HEK293 (cell line): ENCODE data around the gene AK1.

Experiments
- CTCF ChIA-PET: fragments of 350-600 bp; formaldehyde crosslinking; extraction: SDS; loops from one replicate; lab custom pipeline; 2021; ENCODE audit warnings: antibody characterized with exemption; lab: Yijun Ruan, JAX
- POLR2A ChIA-PET: fragments of 300-600 bp; formaldehyde crosslinking; extraction: SDS; loops from one replicate; lab custom pipeline; 2020; ENCODE audit warnings: antibody characterized with exemption, inconsistent platforms; lab: Yijun Ruan, JAX
- H3K27ac ChIP-seq: fragments of 200-500 bp; sonication (Bioruptor generic); 2 replicates; pipeline ENCODE4 v1.5.1; 2014; ENCODE audit warnings: low read depth, low read length, control low read depth, inconsistent platforms; ENCODE audit errors: extremely low read depth
- H3K36me3 ChIP-seq, 2 experiments: fragments of 200-500 bp in 1 of 2; sonication (Bioruptor generic) in 1 of 2; 1 replicate in 1 of 2; 2 replicates in 1 of 2; pipeline ENCODE4 v1.5.1; 2014 to 2017; ENCODE audit warnings: inconsistent platforms in 2 of 2, low read length in 2 of 2; ENCODE audit not compliant: control insufficient read depth in 2 of 2, insufficient read depth in 1 of 2
- H3K4me1 ChIP-seq: fragments of 200-500 bp; sonication (Bioruptor generic); 2 replicates; pipeline ENCODE4 v1.5.1; 2014; ENCODE audit warnings: mild to moderate bottlenecking, low read length, inconsistent platforms; ENCODE audit not compliant: control insufficient read depth, insufficient read depth
- H3K4me3 ChIP-seq: 2 replicates; pipeline ENCODE4 v1.5.1; 2011; ENCODE audit warnings: low read depth, mild to moderate bottlenecking, control low read depth, low read length, moderate library complexity
- H3K9me3 ChIP-seq: fragments of 200-500 bp; sonication (Bioruptor generic); 2 replicates; pipeline ENCODE4 v1.5.1; 2014; ENCODE audit warnings: low read depth, low read length, inconsistent platforms; ENCODE audit not compliant: control insufficient read depth, insufficient read depth
- GLIS2 ChIP-seq: fragments of 450-650 bp; formaldehyde crosslinking; IDR thresholded peaks from 2 replicates; pipeline ENCODE4 v1.5.1; 2016; ENCODE audit warnings: missing biosample characterization, missing genetic modification characterization
- PATZ1 ChIP-seq: fragments of 450-650 bp; formaldehyde crosslinking; IDR thresholded peaks from 2 replicates; pipeline ENCODE4 v1.5.1; 2016; ENCODE audit warnings: missing biosample characterization, missing genetic modification characterization
- PBX3 ChIP-seq: sonication (generic); formaldehyde crosslinking; IDR thresholded peaks from 2 replicates; pipeline ENCODE4 v1.8.1; 2022; ENCODE audit warnings: mild to moderate bottlenecking, moderate library complexity, missing genetic modification reagents
- REST ChIP-seq: fragments of 450-650 bp; formaldehyde crosslinking; IDR thresholded peaks from 2 replicates; pipeline ENCODE4 v1.5.1; 2016; ENCODE audit warnings: missing biosample characterization, missing genetic modification characterization
- SP2 ChIP-seq: fragments of 450-650 bp; formaldehyde crosslinking; IDR thresholded peaks from 2 replicates; pipeline ENCODE4 v1.5.1; 2016; ENCODE audit warnings: missing biosample characterization, missing genetic modification characterization
- SP3 ChIP-seq: fragments of 450-650 bp; formaldehyde crosslinking; IDR thresholded peaks from 2 replicates; pipeline ENCODE4 v1.5.1; 2016; ENCODE audit warnings: missing biosample characterization, missing genetic modification characterization
- SP7 ChIP-seq: fragments of 450-650 bp; formaldehyde crosslinking; IDR thresholded peaks from 2 replicates; pipeline ENCODE4 v1.5.1; 2016; ENCODE audit warnings: missing biosample characterization, missing genetic modification characterization
- ZBTB17 ChIP-seq: fragments of 450-650 bp; formaldehyde crosslinking; IDR thresholded peaks from 2 replicates; pipeline ENCODE4 v1.5.1; 2016; ENCODE audit warnings: missing biosample characterization, missing genetic modification characterization
- ZBTB20 ChIP-seq: fragments of 450-650 bp; formaldehyde crosslinking; IDR thresholded peaks from 2 replicates; pipeline ENCODE4 v1.5.1; 2016; ENCODE audit warnings: missing biosample characterization, missing genetic modification characterization
- ZBTB26 ChIP-seq: fragments of 450-650 bp; formaldehyde crosslinking; optimal IDR thresholded peaks from 2 replicates; pipeline ENCODE3; 2016; ENCODE audit warnings: missing biosample characterization, mild to moderate bottlenecking, missing genetic modification characterization
- ZBTB48 ChIP-seq: fragments of 450-650 bp; formaldehyde crosslinking; IDR thresholded peaks from 2 replicates; pipeline ENCODE4 v1.5.1; 2016; ENCODE audit warnings: missing biosample characterization, missing genetic modification characterization
- ZFP3 ChIP-seq: fragments of 450-650 bp; formaldehyde crosslinking; IDR thresholded peaks from 2 replicates; pipeline ENCODE4 v1.5.1; 2016; ENCODE audit warnings: low read depth, missing biosample characterization, missing genetic modification characterization
- ZNF112 ChIP-seq: fragments of 450-650 bp; formaldehyde crosslinking; IDR thresholded peaks from 2 replicates; pipeline ENCODE4 v1.5.0; 2017; ENCODE audit warnings: missing biosample characterization, missing genetic modification characterization
- ZNF133 ChIP-seq: fragments of 450-650 bp; formaldehyde crosslinking; IDR thresholded peaks from 2 replicates; pipeline ENCODE4 v1.5.1; 2016; ENCODE audit warnings: missing biosample characterization, missing genetic modification characterization
- ZNF335 ChIP-seq: fragments of 450-650 bp; formaldehyde crosslinking; conservative IDR thresholded peaks from 2 replicates; pipeline ENCODE4 v1.5.1; 2016; ENCODE audit warnings: missing biosample characterization, missing genetic modification characterization
- ZNF37A ChIP-seq: fragments of 450-650 bp; IDR thresholded peaks from 2 replicates; pipeline ENCODE4 v1.5.1; 2018; ENCODE audit warnings: missing biosample characterization, missing genetic modification characterization
- ZNF555 ChIP-seq: fragments of 450-650 bp; formaldehyde crosslinking; conservative IDR thresholded peaks from 2 replicates; pipeline ENCODE4 v1.5.1; 2017; ENCODE audit warnings: missing biosample characterization, mild to moderate bottlenecking, missing genetic modification characterization, inconsistent platforms
- ZNF600 ChIP-seq: fragments of 450-650 bp; formaldehyde crosslinking; IDR thresholded peaks from 2 replicates; pipeline ENCODE4 v1.5.1; 2016; ENCODE audit warnings: missing biosample characterization, missing genetic modification characterization
- ZNF621 ChIP-seq: fragments of 450-650 bp; formaldehyde crosslinking; IDR thresholded peaks from 2 replicates; pipeline ENCODE4 v1.5.1; 2017; ENCODE audit warnings: missing biosample characterization, missing genetic modification characterization
- ZNF664 ChIP-seq: fragments of 450-650 bp; formaldehyde crosslinking; IDR thresholded peaks from 2 replicates; pipeline ENCODE4 v1.5.1; 2016; ENCODE audit warnings: missing biosample characterization, missing genetic modification characterization
- ZSCAN18 ChIP-seq: fragments of 450-650 bp; formaldehyde crosslinking; IDR thresholded peaks from 2 replicates; pipeline ENCODE4 v1.5.1; 2016; ENCODE audit warnings: missing biosample characterization, missing genetic modification characterization
- ZXDB ChIP-seq: fragments of 450-650 bp; formaldehyde crosslinking; IDR thresholded peaks from 2 replicates; pipeline ENCODE4 v1.5.1; 2016; ENCODE audit warnings: missing biosample characterization, missing genetic modification characterization

AK1 gene

GRCh38 chr9:127916720-127917581 lies 39.5 kb upstream of the AK1 start, which contains the start of gene ST6GALNAC4:
Gene ST6GALNAC4, minus strand, starts transcription at chr9:127917041. Its CDS starts 622 bp downstream, at chr9:127916419.
- no peak within 1 kb of the TSS for H3K27ac ChIP-seq
- POLR2A ChIA-PET, result interaction anchor here (0.5 to 1.8 kb wide), 12 partner anchors 10 to 1417 kb away, joined by 3 to 9 read pairs (median 4); partner anchors contain the start of genes PIP5KL1 and ST6GALNAC6
- 0 out of 2 replicates have a peak, but pooled peaks have one; percentile 36 for TF ChIP-seq PATZ1 (tag by site-specific recombination)
- no peak for TF ChIP-seq ZNF664
- peak; percentile 13; the same call in 1 of the 2 replicates for TF ChIP-seq SP3
- peak; percentile 25; the same call in 1 of the 2 replicates for TF ChIP-seq PBX3
- peak; percentile 66 for TF ChIP-seq ZBTB17 (tag by site-specific recombination)
- peak; percentile 67 for TF ChIP-seq ZNF335 (tag by site-specific recombination)
- no peak for TF ChIP-seq ZNF37A (tag by site-specific recombination)
- peak; percentile 45; the same call in 1 of the 2 replicates for TF ChIP-seq ZBTB20 (tag by site-specific recombination)
- TF ChIP-seq GLIS2, result peak; percentile 54
- TF ChIP-seq SP7 (tag by site-specific recombination), result no peak
- no peak for TF ChIP-seq ZNF555 (tag by site-specific recombination)
- TF ChIP-seq ZNF133, result no peak
- TF ChIP-seq SP2, result peak; percentile 40; the same call in 1 of the 2 replicates
- peak; percentile 38 for TF ChIP-seq ZBTB26
- H3K4me3 ChIP-seq, result peak within 1 kb of the TSS; percentile 43
- CTCF ChIA-PET, result interaction anchor here (0.6 to 8.1 kb wide), 8 partner anchors 47 to 327 kb away, joined by 3 to 46 read pairs (median 3); partner anchors contain the start of gene TOR2A
- H3K9me3 ChIP-seq, result no peaks in the 10 kb centered on the region
- H3K36me3 ChIP-seq, result peaks cover 0 to 16% of the 10 kb centered on the region in 2 experiments; a peak in 1 of 3 replicates
- H3K4me1 ChIP-seq, result peaks cover 3% of the 10 kb centered on the region; the same call in 1 of the 2 replicates

DNA sequence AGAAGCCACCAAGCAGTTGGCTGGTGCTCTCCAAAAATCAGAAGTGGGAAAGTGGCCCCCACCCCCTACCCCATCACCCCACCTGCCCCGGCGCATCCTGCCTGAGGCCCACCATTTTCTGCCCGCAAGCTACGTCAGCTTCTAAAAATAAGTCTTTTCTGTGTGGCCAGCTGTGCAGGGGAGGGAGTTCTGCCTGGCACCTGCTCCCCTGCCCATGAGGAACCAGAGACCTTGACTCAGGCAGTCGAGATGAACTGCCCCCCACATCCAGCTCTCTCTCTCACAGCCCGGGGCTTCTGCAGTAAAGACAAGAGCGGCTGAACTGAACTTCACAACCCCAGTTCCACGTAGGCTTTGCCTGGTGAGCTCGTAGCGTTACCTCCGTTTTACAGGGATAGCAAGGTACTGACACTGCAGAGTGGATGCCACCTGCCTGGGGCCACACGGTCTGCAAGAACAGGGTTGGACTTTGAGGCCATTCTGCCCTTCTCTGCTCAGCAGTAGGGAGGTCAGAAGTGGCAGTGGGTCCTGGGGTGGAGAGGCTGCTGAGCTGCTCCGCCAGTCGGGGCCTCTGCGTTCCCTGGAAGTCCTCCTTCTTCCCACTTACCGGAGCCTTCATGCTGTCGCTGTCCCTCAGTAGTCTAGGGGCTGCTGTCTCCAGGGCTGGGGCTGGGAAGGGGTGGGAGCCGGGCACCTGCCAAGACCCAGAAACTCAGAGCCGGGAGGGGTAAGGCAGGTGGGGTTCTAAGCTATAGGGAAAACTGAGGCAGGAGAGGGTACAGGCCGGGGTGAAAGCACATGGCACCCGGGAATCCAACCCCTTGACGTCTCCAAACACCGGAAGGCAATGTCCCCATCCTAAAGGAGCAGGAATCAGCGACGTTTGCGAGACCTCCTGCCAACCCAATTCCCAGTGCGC lies 38.6 kb upstream of the AK1 start:
- Histone ChIP-seq H3K4me1 (peaks cover 3% of the 10 kb centered on the region; the same call in 1 of the 2 replicates), H3K27ac (no peak overlapping the region), H3K36me3 (peaks cover 0 to 21% of the 10 kb centered on the region in 2 experiments; a peak in 2 of 3 replicates), H3K9me3 (no peaks in the 10 kb centered on the region), H3K4me3 (peak overlapping the region; percentile 43)
- CTCF ChIA-PET, result interaction anchor here (0.7 to 8.1 kb wide), 5 partner anchors 46 to 326 kb away, joined by 3 to 46 read pairs (median 4); partner anchors contain the start of gene TOR2A
- TF ChIP-seq REST, result 0 out of 2 replicates have a peak, but pooled peaks have one; percentile 15
- TF ChIP-seq ZNF621 (tag by site-specific recombination), result no peak
- no peak for TF ChIP-seq ZFP3 (tag by site-specific recombination)
- no peak for TF ChIP-seq ZXDB (tag by site-specific recombination)
- TF ChIP-seq ZBTB48 (tag by site-specific recombination), result 0 out of 2 replicates have a peak, but pooled peaks have one; percentile 29
- no peak for TF ChIP-seq ZNF555 (tag by site-specific recombination)
- TF ChIP-seq ZSCAN18, result no peak
- 0 out of 2 replicates have a peak, but pooled peaks have one; percentile 42 for TF ChIP-seq ZNF600 (tag by site-specific recombination)
- TF ChIP-seq ZNF112, result no peak
- POLR2A ChIA-PET, result interaction anchor here (0.5 to 1.8 kb wide), 10 partner anchors 9 to 1416 kb away, joined by 3 to 9 read pairs (median 4); partner anchors contain the start of genes PIP5KL1 and ST6GALNAC6
